ENCODE results near the gene TSC22D2. TPM values are rescaled to one million over a fixed set of nuclear protein-coding genes. Genes with fewer than 3 reads are reported as not detected.

Gene TSC22D2
- 10 to 100 TPM; 50.1 to 66.3 (median 63.0) TPM for total RNA-seq
- total RNA-seq (2013), result 25.1 TPM

DNA sequence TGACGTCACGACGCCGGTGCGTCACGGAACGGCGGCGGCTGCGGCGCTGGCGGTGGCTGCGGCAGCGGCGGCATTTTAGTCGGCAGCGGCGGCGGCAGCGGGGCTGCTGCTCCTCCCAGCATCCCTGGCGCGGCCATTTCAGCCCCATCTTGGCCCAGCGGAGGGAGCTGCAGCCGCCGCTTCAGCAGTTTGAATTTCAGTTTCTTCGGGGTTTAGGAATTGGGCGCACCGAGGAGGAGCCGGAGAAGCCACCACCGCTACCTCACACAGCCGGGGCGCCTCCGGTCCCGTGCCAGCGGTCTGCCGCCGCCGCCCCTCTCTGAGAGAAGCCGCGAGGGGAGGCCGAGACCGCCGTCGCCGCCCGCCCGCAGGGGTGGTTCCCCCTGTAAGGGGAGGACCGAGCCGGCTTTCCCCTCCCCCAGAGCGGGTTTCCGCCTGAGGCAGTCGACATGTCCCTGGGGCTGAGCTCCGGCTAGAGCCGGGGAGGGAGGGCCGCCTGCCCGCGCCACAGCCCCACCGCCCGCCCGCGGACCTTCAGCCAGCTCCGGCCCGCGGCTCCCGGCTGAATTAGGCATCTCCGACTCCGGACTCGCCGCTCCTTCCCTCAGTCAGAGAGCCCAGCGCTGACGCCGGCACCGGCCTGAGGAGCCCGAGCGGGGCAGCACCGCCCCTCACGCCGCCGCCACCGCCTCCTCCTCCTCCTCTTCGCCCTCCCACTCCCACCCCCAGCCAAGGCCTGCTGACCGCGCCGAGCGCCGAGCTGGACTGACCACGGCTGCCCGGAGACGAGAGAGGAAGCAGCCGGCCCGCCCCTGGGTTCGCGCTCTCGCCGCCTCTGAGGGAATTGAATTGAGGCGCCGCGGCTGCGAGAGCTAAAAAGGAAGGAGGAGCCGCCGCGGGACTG, at the start of gene TSC22D2:
TSS of gene TSC22D2 (plus strand) at position 78 of the 904 bp plus-strand sequence. CDS start 1,053 bp downstream, outside the sequence.
- Histone ChIP-seq H3K36me3 (ENCODE audit: control insufficient read depth, insufficient read depth, low read length) (peaks cover 4% of the 10 kb centered on the region), H3K27me3 (ENCODE audit: control insufficient read depth, insufficient read depth, low read length) (no peaks in the 10 kb centered on the region), H3K4me1 (ENCODE audit: control insufficient read depth, insufficient read depth, low read length) (peaks cover 16% of the 10 kb centered on the region), H3K9me3 (ENCODE audit: control insufficient read depth, insufficient read depth, low read length) (no peaks in the 10 kb centered on the region), H3K27ac (ENCODE audit: low read length) (peak within 1 kb of the TSS; percentile 99), H3K4me3 (ENCODE audit: low read length) (peak within 1 kb of the TSS; percentile 98)
- ATAC-seq, result peak; percentile 68 to 86 (median 77)
- Mint-ChIP-seq H3K9me3 (no peaks in the 10 kb centered on the region), H3K4me1 (peaks cover 48 to 49% of the 10 kb centered on the region in 2 donors), H3K27ac (peak within 1 kb of the TSS; percentile 90 to 96), H3K36me3 (no peaks in the 10 kb centered on the region), H3K27me3 (ENCODE audit: low read depth in 2 of 2) (no peaks in the 10 kb centered on the region), H3K4me3 (peak within 1 kb of the TSS; percentile 92)
- under 1% methylated on average over 102 of the region's 102 CpGs for WGBS (ENCODE audit: insufficient coverage)
- intact Hi-C loops (cut with micrococcal nuclease), result loop anchor here (1.0 to 2.0 kb wide), 4 partner anchors 23 to 354 kb away; partner anchors contain the start of genes EIF2A, SELENOT, SERP1 and SIAH2
- TF ChIP-seq, protein P1, sequence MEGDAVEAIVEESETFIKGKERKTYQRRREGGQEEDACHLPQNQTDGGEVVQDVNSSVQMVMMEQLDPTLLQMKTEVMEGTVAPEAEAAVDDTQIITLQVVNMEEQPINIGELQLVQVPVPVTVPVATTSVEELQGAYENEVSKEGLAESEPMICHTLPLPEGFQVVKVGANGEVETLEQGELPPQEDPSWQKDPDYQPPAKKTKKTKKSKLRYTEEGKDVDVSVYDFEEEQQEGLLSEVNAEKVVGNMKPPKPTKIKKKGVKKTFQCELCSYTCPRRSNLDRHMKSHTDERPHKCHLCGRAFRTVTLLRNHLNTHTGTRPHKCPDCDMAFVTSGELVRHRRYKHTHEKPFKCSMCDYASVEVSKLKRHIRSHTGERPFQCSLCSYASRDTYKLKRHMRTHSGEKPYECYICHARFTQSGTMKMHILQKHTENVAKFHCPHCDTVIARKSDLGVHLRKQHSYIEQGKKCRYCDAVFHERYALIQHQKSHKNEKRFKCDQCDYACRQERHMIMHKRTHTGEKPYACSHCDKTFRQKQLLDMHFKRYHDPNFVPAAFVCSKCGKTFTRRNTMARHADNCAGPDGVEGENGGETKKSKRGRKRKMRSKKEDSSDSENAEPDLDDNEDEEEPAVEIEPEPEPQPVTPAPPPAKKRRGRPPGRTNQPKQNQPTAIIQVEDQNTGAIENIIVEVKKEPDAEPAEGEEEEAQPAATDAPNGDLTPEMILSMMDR (IDR thresholded peaks at IDR 0.05), result no peak
- peak; percentile 97 to 99 for DNase-seq

DNA sequence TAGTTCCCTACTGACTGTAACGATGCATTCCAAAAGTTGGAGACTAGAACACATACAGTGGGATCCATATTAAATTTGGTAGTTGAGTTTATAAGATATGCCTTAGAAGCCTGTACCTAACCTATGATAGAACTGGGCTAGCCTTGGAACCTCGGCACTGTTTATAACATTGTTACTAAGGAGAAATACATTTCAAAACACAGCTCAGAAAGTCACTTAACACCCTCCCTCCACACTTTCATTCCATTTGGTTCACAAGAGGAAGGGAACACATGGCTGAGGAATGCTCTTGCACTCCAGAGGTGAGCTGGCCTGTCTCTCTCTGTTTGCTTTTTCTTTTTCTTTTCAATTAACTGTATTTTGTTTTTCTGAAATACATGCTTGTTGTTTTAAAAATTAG, 48.7 kb upstream of the TSC22D2 start:
- Histone ChIP-seq H3K4me1 (ENCODE audit: control insufficient read depth, insufficient read depth, low read length) (no peaks in the 10 kb centered on the region), H3K27ac (ENCODE audit: low read length) (no peak overlapping the region), H3K27me3 (ENCODE audit: control insufficient read depth, insufficient read depth, low read length) (no peaks in the 10 kb centered on the region), H3K36me3 (ENCODE audit: control insufficient read depth, insufficient read depth, low read length) (no peaks in the 10 kb centered on the region), H3K4me3 (ENCODE audit: low read length) (no peak overlapping the region), H3K9me3 (ENCODE audit: control insufficient read depth, insufficient read depth, low read length) (no peaks in the 10 kb centered on the region)
- no peak for ATAC-seq
- intact Hi-C loops (cut with micrococcal nuclease), result no loop called here
- no peaks in the 10 kb centered on the region for H3K4me1 Mint-ChIP-seq
- TF ChIP-seq, protein P1 (IDR thresholded peaks at IDR 0.05), result no peak
- WGBS (ENCODE audit: insufficient coverage), result 96% methylated on average over 2 of the region's 2 CpGs
- no peaks in the 10 kb centered on the region for H3K27me3 Mint-ChIP-seq (ENCODE audit: low read depth in 2 of 2)
- DNase-seq, result no peak
- no peaks in the 10 kb centered on the region for H3K36me3 Mint-ChIP-seq
- no peak overlapping the region for H3K27ac Mint-ChIP-seq
- no peak overlapping the region for H3K4me3 Mint-ChIP-seq
- H3K9me3 Mint-ChIP-seq, result no peaks in the 10 kb centered on the region

DNA sequence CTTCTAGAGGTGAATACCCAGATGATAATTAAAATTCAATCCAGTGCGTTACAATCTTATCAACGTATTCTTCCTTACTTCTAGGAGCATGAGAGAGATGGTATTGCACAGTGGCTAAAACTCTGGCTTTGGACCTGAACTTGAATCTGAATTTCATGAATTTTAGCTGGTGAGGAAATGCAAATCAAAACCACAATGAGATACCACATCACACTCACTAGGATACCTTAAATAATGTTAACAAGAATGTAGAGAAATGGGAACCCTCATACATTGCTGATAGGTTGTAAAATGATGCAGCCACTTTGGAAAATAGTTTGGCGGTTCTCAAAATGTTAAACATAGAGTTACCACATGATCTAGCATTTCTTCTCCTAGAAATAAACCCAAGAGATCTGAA, 47.1 kb upstream of the TSC22D2 start:
- Histone ChIP-seq H3K27me3 (ENCODE audit: control insufficient read depth, insufficient read depth, low read length) (no peaks in the 10 kb centered on the region), H3K27ac (ENCODE audit: low read length) (no peak overlapping the region), H3K4me1 (ENCODE audit: control insufficient read depth, insufficient read depth, low read length) (no peaks in the 10 kb centered on the region), H3K9me3 (ENCODE audit: control insufficient read depth, insufficient read depth, low read length) (no peaks in the 10 kb centered on the region), H3K36me3 (ENCODE audit: control insufficient read depth, insufficient read depth, low read length) (no peaks in the 10 kb centered on the region), H3K4me3 (ENCODE audit: low read length) (no peak overlapping the region)
- TF ChIP-seq, protein P1 (IDR thresholded peaks at IDR 0.05), result no peak
- Mint-ChIP-seq H3K36me3 (no peaks in the 10 kb centered on the region), H3K4me3 (no peak overlapping the region), H3K27ac (no peak overlapping the region), H3K27me3 (ENCODE audit: low read depth in 2 of 2) (no peaks in the 10 kb centered on the region), H3K4me1 (no peaks in the 10 kb centered on the region), H3K9me3 (no peaks in the 10 kb centered on the region)
- 94% methylated on average over 3 of the region's 3 CpGs for WGBS (ENCODE audit: insufficient coverage)
- no peak for DNase-seq
- ATAC-seq, result no peak
- intact Hi-C loops (cut with micrococcal nuclease), result no loop called here

Measured in natural killer cell (primary cell).